ENCODE results near the gene CALHM1. TPM values are rescaled to one million over a fixed set of nuclear protein-coding genes. Genes with fewer than 3 reads are reported as not detected.
"Not testable (repeated sequence)": the region's sequence is repeated elsewhere in the genome, so short reads cannot be mapped to it uniquely, and the experiment has no call there.

Gene CALHM1, protein sequence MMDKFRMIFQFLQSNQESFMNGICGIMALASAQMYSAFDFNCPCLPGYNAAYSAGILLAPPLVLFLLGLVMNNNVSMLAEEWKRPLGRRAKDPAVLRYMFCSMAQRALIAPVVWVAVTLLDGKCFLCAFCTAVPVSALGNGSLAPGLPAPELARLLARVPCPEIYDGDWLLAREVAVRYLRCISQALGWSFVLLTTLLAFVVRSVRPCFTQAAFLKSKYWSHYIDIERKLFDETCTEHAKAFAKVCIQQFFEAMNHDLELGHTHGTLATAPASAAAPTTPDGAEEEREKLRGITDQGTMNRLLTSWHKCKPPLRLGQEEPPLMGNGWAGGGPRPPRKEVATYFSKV
- polyA plus RNA-seq (ENCODE audit: insufficient read length in 3 of 3) = under 1 TPM; 0.06 to 0.08 (median 0.08) TPM
- long read RNA-seq, donor 1 = 0 reads
- long read RNA-seq, donor 2 = 0 reads
- long read RNA-seq, donor 3 = 0 reads
- long read RNA-seq, donor 4 = 0 reads
- long read RNA-seq, donor 5 = 0 reads
- long read RNA-seq, donor 6 = 0 reads
- long read RNA-seq, donor 7 = 0 reads
- long read RNA-seq, donor 8 = 0 reads
- long read RNA-seq, donor 9 = 0 reads
- long read RNA-seq, donor 10 = 0 reads
- long read RNA-seq, donor 11 = 0 reads
- long read RNA-seq, donor 12 = 0 reads
- long read RNA-seq, donor 13 = 0 reads
- long read RNA-seq, donor 14 = 0 reads
- long read RNA-seq, donor 15 = 0 reads
- long read RNA-seq, donor 16 = 0 reads

DNA sequence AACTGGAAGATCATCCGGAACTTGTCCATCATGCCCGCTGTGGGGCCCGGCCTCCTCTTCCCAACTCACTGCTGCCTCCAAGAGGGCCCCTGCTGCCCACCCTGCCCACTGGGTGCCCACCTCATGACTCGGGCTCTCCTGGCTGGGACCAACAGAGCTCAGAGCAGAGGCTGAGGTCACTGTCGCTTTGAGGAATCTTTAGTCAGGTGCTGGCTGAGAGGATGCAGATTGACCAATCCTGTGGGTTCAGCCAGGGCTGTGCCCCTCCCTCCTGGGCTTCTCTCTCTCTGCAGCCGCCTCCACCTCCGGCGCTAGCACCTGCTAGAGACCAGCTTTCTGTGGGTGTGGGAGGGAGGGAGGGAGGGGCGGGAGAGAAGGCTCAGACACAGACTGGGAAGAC is at the start of gene CALHM1:
Gene CALHM1, minus strand, starts transcription at position 181 of the 400 bp plus-strand sequence. Its CDS starts 149 bp downstream, at position 32.
- no peak for DNase-seq (ENCODE audit: extremely low read depth in 1 of 11, low read depth in 9 of 11, low spot score in 4 of 11)

GRCh38 chr10:103507235-103508191 is 48.8 kb upstream of the CALHM1 start:
- peak in 1 of 11 donors; percentile 52 for DNase-seq (ENCODE audit: extremely low read depth in 1 of 11, low read depth in 9 of 11, low spot score in 4 of 11)

DNA sequence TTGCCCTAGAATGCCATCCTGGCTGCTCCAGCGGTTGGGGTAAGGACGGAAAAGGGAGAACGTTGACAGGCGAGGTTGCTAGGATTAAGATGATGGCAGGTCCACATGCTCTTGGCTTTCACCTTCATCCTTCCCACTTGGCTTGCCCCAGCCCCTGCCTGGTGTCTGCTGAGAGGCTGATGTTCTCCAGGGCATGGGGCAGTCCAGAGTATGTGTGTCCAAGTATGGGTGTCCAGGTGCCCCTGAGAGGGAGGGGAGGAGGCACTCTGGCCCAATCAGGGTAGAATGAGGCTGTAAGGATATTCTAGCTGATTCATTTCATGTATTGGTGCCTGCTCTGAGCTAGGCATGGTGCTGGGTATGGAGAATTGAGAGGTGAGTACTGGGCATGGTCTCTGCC is 47.4 kb upstream of the CALHM1 start:
- DNase-seq (ENCODE audit: extremely low read depth in 1 of 11, low read depth in 9 of 11, low spot score in 4 of 11) = no peak

DNA sequence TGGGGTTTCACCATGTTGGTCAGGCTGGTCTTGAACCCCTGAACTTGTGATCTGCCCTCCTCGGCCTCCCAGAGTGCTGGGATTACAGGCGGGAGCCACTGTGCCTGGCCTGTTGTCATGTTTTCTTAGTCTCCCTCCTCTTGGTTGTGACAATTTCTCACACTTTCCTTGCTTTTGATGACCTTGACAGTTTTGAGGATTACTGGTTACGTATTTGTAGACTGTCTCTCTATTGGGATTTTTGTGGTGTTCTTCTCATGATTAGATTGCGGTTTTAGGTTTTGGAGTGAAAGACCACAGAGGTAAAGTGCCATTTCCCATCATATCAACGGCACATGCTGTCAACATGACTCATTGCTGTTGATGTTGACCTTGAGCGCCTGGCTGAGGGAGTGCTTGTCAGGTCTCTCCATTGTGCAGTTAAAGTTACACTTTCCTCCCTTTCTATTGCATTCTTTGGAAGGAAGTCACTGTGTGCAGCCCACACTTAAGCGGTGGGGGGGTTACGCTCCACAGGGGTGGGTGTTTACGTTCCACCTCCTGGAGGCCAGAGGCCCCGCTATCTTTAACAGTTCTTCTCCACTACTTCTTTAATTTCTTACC is 45.6 kb upstream of the CALHM1 start:
- DNase-seq (ENCODE audit: extremely low read depth in 1 of 11, low read depth in 9 of 11, low spot score in 4 of 11) = peak in 6 of 11 donors; percentile 46 to 75 (median 64)

DNA sequence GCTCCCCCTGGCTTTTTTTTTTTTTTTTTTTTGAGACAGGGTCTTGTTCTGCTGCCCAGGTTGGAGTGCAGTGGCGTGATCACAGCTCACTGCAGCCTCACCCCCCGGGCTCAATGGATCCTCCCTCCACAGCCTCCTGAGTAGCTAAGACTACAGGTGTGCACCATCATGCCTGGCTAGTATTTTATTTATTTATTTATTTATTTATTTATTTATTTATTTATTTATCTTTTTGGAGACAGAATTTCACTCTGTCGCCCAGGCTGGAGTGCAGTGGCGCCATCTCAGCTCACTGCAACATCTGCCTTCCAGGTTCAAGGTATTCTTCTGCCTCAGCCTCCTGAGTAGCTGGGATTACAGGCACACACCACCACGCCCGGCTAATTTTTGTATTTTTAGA is 45.1 kb upstream of the CALHM1 start:
- DNase-seq (ENCODE audit: extremely low read depth in 1 of 11, low read depth in 9 of 11, low spot score in 4 of 11) = not testable (repeated sequence)

GRCh38 chr10:103502849-103503660 is 44.4 kb upstream of the CALHM1 start:
- no peak for DNase-seq (ENCODE audit: extremely low read depth in 1 of 11, low read depth in 9 of 11, low spot score in 4 of 11)

GRCh38 chr10:103501186-103501585 is 42.5 kb upstream of the CALHM1 start:
- no peak for DNase-seq (ENCODE audit: extremely low read depth in 1 of 11, low read depth in 9 of 11, low spot score in 4 of 11)

GRCh38 chr10:103500481-103500880 is 41.8 kb upstream of the CALHM1 start:
- DNase-seq (ENCODE audit: extremely low read depth in 1 of 11, low read depth in 9 of 11, low spot score in 4 of 11) = no peak

- DNase-seq (ENCODE audit: extremely low read depth in 1 of 11, low read depth in 9 of 11, low spot score in 4 of 11) = no peak
These were observed 41.2 kb upstream of the CALHM1 start for GRCh38 chr10:103499881-103500280.

- no peak for DNase-seq (ENCODE audit: extremely low read depth in 1 of 11, low read depth in 9 of 11, low spot score in 4 of 11)
These were observed 40.4 kb upstream of the CALHM1 start for GRCh38 chr10:103498936-103499638.

DNA sequence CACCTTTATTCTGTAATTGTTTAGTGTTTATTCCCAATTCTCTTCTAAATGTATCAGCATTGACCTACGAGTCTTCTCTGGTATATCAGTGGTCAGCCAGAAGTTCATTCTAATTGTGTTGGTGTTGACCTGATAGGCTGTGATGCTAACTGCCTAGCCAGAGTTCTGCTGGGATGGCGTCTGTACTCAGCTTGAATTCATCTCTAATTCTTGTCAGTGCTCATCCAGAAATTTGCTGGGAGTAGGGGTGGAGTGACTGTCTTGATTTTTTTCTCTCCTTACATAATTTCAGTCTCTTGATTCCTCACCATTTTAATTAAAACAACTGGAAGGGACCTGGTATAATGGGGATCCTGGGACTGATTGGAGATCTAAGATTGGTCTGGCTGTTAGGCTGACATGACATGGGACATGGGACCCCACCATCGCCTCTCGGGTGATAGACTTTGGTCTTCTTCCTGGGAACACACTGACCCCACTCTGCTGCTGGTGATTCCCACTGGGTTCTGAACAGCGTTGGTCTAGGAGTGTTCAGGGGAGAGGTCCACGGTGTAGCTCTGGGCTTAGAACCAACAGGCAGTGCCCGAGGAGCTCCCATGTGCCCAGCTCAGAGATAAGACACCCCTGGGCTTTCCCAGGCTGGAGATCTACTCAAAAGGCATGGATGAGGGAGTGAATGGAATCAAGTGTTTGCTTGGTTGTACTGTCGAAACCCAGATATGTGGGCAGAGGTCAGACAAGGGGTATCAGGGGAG is 38.6 kb upstream of the CALHM1 start:
- no peak for DNase-seq (ENCODE audit: extremely low read depth in 1 of 11, low read depth in 9 of 11, low spot score in 4 of 11)

DNA sequence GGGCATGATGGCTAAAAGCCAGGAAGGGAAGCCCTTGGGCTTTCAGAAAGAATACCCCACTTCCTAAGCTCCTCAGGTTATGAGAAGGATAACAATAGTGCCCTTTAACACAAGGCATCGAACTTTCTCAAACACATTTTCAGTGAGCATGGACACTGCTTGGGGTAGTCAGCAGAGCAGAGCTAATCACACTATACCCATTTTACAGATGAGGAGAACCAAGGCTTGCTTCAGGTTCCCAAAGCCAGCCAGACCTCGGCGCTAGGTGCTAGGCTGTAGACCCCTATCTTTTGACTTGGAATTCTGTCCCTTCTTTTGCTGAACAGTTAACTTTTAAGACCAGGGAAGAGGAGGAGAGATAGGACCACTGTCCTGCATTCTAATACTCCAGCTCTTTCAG is 36.6 kb upstream of the CALHM1 start:
- no peak for DNase-seq (ENCODE audit: extremely low read depth in 1 of 11, low read depth in 9 of 11, low spot score in 4 of 11)

DNA sequence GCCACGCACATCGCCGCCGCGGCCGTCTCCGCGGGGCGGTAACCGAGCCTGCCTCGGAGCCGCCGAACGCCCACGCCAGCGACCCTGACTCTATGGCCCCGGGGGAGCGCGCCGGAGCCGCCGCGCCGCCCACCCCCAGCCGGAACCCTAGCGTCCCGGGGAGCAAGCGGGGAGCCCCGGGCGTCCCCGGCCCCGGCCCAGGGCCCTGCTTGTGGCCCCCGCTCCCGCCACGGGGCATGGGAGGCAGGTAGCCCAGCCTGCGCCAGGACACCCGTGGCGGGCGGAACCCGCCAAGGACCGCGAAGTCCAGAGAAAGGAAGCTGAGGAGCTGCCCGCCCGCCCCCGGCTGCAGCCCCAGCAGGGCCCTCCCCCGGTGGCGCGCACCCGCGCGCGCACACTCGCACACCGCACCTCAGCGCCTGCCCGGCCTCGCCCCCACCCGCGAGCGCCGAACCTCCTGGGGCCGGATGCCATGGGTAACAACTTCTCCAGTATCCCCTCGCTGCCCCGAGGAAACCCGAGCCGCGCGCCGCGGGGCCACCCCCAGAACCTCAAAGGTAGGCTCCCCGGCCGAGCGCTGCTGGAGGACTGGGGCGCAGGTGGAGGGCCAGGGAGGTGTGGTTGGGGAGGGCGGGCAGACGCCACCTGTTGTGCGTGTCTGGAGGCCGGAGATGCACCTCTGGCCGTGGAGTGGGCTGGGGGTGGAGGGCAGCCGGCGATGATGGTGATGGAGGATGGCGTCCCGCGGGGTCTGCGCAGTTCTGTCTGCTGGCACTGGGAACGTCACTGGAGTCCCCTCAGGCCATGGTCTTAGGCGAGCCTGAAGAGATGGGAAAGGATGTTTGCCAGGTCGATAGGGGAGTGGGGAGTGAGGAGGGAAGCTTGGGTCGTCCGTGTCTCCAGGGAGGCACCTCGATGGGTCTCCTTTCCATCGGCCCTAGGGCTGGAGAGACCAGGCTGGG is 35.5 kb upstream of the CALHM1 start:
- DNase-seq (ENCODE audit: extremely low read depth in 1 of 11, low read depth in 9 of 11, low spot score in 4 of 11) = no peak

- DNase-seq (ENCODE audit: extremely low read depth in 1 of 11, low read depth in 9 of 11, low spot score in 4 of 11) = peak in 2 of 11 donors; percentile 48 to 55
These were observed 34.7 kb upstream of the CALHM1 start, which contains the start of gene NEURL1 for GRCh38 chr10:103493362-103493915. Gene NEURL1, plus strand, starts transcription at chr10:103493705. Its CDS starts 683 bp downstream, at chr10:103494388.

GRCh38 chr10:103492655-103493261 is 34.1 kb upstream of the CALHM1 start:
- no peak for DNase-seq (ENCODE audit: extremely low read depth in 1 of 11, low read depth in 9 of 11, low spot score in 4 of 11)
